Trophoblast cell (in vitro differentiated cells and primary cell): ENCODE data around the gene ZIC5.
A peak's percentile ranks its signal among the peaks of the same experiment; 100 is the strongest.

Experiments used
- DNase-seq, 2 donors: peaks; one replicate each; pipeline ENCODE4 v3.0.0-alpha.2; 2016
- H2AFZ ChIP-seq: 2 replicates; pipeline ENCODE4 v1.6.1; 2013; ENCODE audit warnings: low read length, moderate library complexity, mild to moderate bottlenecking; ENCODE audit not compliant: insufficient read depth, poor library complexity
- H2AK5ac ChIP-seq: 2 replicates; pipeline ENCODE4 v1.6.1; 2013; ENCODE audit warnings: mild to moderate bottlenecking, low read length
- H2BK120ac ChIP-seq: 2 replicates; pipeline ENCODE4 v1.6.1; 2013; ENCODE audit warnings: low read length, mild to moderate bottlenecking, moderate library complexity; ENCODE audit not compliant: insufficient read depth, poor library complexity
- H2BK12ac ChIP-seq: 2 replicates; pipeline ENCODE4 v1.6.1; 2013; ENCODE audit warnings: mild to moderate bottlenecking, low read length, moderate library complexity
- H2BK5ac ChIP-seq: 2 replicates; pipeline ENCODE4 v1.6.1; 2013; ENCODE audit warnings: low read length, low read depth, moderate library complexity, mild to moderate bottlenecking; ENCODE audit not compliant: poor library complexity
- H3K14ac ChIP-seq: 2 replicates; pipeline ENCODE4 v1.6.1; 2013; ENCODE audit warnings: mild to moderate bottlenecking, low read length
- H3K18ac ChIP-seq: 2 replicates; pipeline ENCODE4 v1.6.1; 2013; ENCODE audit warnings: mild to moderate bottlenecking, low read length
- H3K23ac ChIP-seq: 2 replicates; pipeline ENCODE4 v1.6.1; 2013; ENCODE audit warnings: low read length
- H3K27ac ChIP-seq: 2 replicates; pipeline ENCODE4 v1.5.1; 2013; ENCODE audit warnings: low read depth, mild to moderate bottlenecking, inconsistent platforms, low read length, moderate library complexity
- H3K27me3 ChIP-seq: 2 replicates; pipeline ENCODE4 v1.6.1; 2013; ENCODE audit warnings: inconsistent platforms, mild to moderate bottlenecking, low read length, moderate library complexity; ENCODE audit not compliant: insufficient read depth
- H3K36me3 ChIP-seq, 2 experiments: 1 replicate in 1 of 2; 2 replicates in 1 of 2; pipeline ENCODE4 v1.6.1; 2013; ENCODE audit warnings: low read length in 2 of 2, mild to moderate bottlenecking in 2 of 2, moderate library complexity in 1 of 2; ENCODE audit not compliant: insufficient read depth in 2 of 2, control insufficient read depth in 1 of 2
- H3K4ac ChIP-seq: 2 replicates; pipeline ENCODE4 v1.6.1; 2013; ENCODE audit warnings: low read depth, mild to moderate bottlenecking, low read length, moderate library complexity
- H3K4me1 ChIP-seq, 2 experiments: 1 replicate in 1 of 2; 2 replicates in 1 of 2; pipeline ENCODE4 v1.6.1; 2013; ENCODE audit warnings: low read length in 2 of 2, mild to moderate bottlenecking in 2 of 2, moderate library complexity in 1 of 2; ENCODE audit not compliant: insufficient read depth in 2 of 2, control insufficient read depth in 1 of 2
- H3K4me2 ChIP-seq: 2 replicates; pipeline ENCODE4 v1.6.1; 2013; ENCODE audit warnings: inconsistent platforms, mild to moderate bottlenecking, low read length, moderate library complexity
- H3K4me3 ChIP-seq: 2 replicates; pipeline ENCODE4 v1.5.1; 2013; ENCODE audit warnings: mild to moderate bottlenecking, low read depth, low read length, inconsistent platforms
- H3K79me1 ChIP-seq: one replicate; pipeline ENCODE4 v1.6.1; 2013; ENCODE audit warnings: low read length
- H3K79me2 ChIP-seq: 2 replicates; pipeline ENCODE4 v1.6.1; 2013; ENCODE audit warnings: low read length, mild to moderate bottlenecking; ENCODE audit not compliant: control insufficient read depth, insufficient read depth, poor library complexity
- H3K9ac ChIP-seq: 2 replicates; pipeline ENCODE4 v1.6.1; 2013; ENCODE audit warnings: mild to moderate bottlenecking, low read length
- H3K9me3 ChIP-seq: 2 replicates; pipeline ENCODE4 v1.6.1; 2013; ENCODE audit warnings: low read depth, mild to moderate bottlenecking, control low read depth, inconsistent platforms, low read length; ENCODE audit not compliant: insufficient read depth
- H4K12ac ChIP-seq: 2 replicates; pipeline ENCODE4 v1.6.1; 2013; ENCODE audit warnings: low read depth, mild to moderate bottlenecking, low read length, moderate library complexity
- H4K8ac ChIP-seq: 2 replicates; pipeline ENCODE4 v1.6.1; 2013; ENCODE audit warnings: low read depth, mild to moderate bottlenecking, low read length, moderate library complexity
- H4K91ac ChIP-seq: one replicate; pipeline ENCODE4 v1.6.1; 2013; ENCODE audit warnings: low read depth, mild to moderate bottlenecking, low read length, moderate library complexity
- WGBS: extraction: QIAGEN DNeasy Blood & Tissue Kit; methylation state at CpG from one replicate; pipeline ENCODE4 v1.1.7; 2013; ENCODE audit warnings: missing lambda C conversion rate; ENCODE audit not compliant: insufficient read length, insufficient coverage; ENCODE audit errors: extremely low coverage; 5-methylcytosine and 5-hydroxymethylcytosine counted together

ZIC5 gene

DNA sequence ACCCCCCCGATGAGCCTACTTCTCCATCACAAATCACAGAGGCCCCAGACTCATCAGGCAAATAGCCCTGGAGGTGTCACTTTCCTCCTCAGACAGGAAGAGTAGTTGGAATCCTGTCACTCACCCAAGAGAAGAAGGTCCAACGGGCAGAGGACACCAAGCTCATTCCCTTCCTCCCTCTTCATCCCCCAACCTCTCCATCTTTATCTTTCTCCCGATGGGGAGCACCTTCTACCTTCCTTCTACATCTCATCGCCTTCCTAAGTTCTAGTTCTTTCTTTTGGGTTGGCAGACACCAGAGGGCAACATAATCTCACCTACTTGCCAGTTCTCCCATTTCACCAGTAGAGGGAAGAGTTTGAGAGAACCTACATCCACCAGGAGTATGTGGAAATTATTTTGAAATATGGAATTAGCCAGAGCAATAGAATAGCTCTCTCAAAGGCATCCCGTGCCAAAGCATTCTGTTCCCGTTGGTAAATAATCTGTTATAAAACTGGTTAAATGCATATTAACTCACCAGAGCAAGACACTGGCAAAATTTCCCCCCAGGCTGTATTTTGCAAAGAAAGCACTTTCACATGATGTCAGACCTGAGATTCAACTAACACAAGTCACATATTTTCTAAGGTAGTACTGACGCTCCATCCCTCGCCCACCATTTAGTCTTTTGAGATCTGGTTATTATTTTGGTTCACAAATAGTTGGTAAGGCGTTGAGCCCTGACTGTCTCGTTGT, 55.0 kb downstream of the ZIC5 start:
- Histone ChIP-seq H3K79me1 (no peaks in the 10 kb centered on the region), H2BK5ac (no peak overlapping the region), H4K8ac (no peak overlapping the region), H2AK5ac (no peak overlapping the region), H3K4me3 (no peak overlapping the region), H3K23ac (no peak overlapping the region), H3K4me2 (no peak overlapping the region), H3K27me3 (no peaks in the 10 kb centered on the region), H2AFZ (no peak overlapping the region), H2BK120ac (no peak overlapping the region), H2BK12ac (no peak overlapping the region), H3K36me3 (no peaks in the 10 kb centered on the region), H3K9ac (no peak overlapping the region), H3K18ac (no peak overlapping the region), H3K27ac (no peak overlapping the region), H3K4me1 (no peaks in the 10 kb centered on the region), H3K14ac (no peak overlapping the region), H3K4ac (no peak overlapping the region), H4K91ac (no peak overlapping the region), H3K79me2 (no peaks in the 10 kb centered on the region), H3K9me3 (no peaks in the 10 kb centered on the region), H4K12ac (no peak overlapping the region)
- WGBS, result no CpG with 5 or more reads among the region's 10 CpGs
- peak; percentile 33 to 78 for DNase-seq

DNA sequence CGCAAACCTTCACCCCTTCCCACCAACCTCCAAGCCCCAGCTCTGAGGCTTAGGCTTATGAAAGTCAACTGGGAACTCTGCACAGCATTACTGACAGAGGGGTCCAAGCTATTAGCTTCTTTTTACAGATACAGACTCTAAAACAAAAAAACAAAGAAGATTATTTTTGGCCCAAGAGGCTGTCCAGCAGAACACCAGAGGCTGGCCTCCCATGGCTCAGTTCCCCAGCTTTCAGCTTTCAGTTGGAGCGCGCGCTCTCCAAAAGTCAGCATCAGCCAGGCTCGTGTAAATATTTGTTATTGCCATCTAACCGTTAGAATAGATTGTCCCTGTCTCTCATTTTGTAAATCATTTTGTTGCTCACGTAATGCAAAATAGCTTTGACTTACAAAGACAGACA, 58.4 kb downstream of the ZIC5 start:
- Histone ChIP-seq H3K4me2 (no peak overlapping the region), H3K79me2 (no peaks in the 10 kb centered on the region), H2AK5ac (no peak overlapping the region), H3K14ac (no peak overlapping the region), H4K91ac (no peak overlapping the region), H3K36me3 (no peaks in the 10 kb centered on the region), H3K4me3 (no peak overlapping the region), H3K18ac (no peak overlapping the region), H2BK12ac (no peak overlapping the region), H3K9ac (no peak overlapping the region), H3K27me3 (no peaks in the 10 kb centered on the region), H3K27ac (no peak overlapping the region), H3K23ac (no peak overlapping the region), H2AFZ (no peak overlapping the region), H3K79me1 (no peaks in the 10 kb centered on the region), H4K12ac (no peak overlapping the region), H3K9me3 (no peaks in the 10 kb centered on the region), H4K8ac (no peak overlapping the region), H3K4ac (no peak overlapping the region), H2BK120ac (no peak overlapping the region), H3K4me1 (no peaks in the 10 kb centered on the region), H2BK5ac (no peak overlapping the region)
- no peak for DNase-seq
- WGBS, result no CpG with 5 or more reads among the region's 7 CpGs
